K562 (cell line): ENCODE data around the gene CASKIN2. TPM values are rescaled to one million over a fixed set of nuclear protein-coding genes. Genes with fewer than 3 reads are reported as not detected.
A peak's percentile ranks its signal among the peaks of the same experiment; 100 is the strongest.

Source experiments
- EP400 ChIP-seq: fragments of 450-650 bp; IDR thresholded peaks from 2 replicates; pipeline ENCODE4 v1.6.1; 2017; ENCODE audit warnings: antibody characterized with exemption, mild to moderate bottlenecking, moderate library complexity
- HNRNPL ChIP-seq: fragments of 200-400 bp; formaldehyde crosslinking; IDR thresholded peaks from 2 replicates; pipeline ENCODE4 v1.6.1; 2017; ENCODE audit warnings: low read depth, mild to moderate bottlenecking, low read length
- IFI16 ChIP-seq: fragments of 250-450 bp; sonication (Bioruptor Pico); IDR thresholded peaks from 2 replicates; pipeline ENCODE4 v2.1.2; 2022; ENCODE audit warnings: mild to moderate bottlenecking, inconsistent platforms
- KDM2B ChIP-seq: fragments of 250-450 bp; sonication (Bioruptor Pico); IDR thresholded peaks from 2 replicates; pipeline ENCODE4 v1.8.0; 2021; ENCODE audit warnings: mild to moderate bottlenecking, moderate library complexity
- MECOM ChIP-seq: fragments of 250-450 bp; sonication (Bioruptor Pico); IDR thresholded peaks from 2 replicates; pipeline ENCODE4 v1.8.0; 2022; ENCODE audit warnings: inconsistent platforms
- MTA1 ChIP-seq: fragments of 450-650 bp; IDR thresholded peaks from 2 replicates; pipeline ENCODE4 v1.6.1; 2017; ENCODE audit warnings: borderline replicate concordance
- POLR2A ChIP-seq: fragments of 450-650 bp; conservative IDR thresholded peaks from 2 replicates; pipeline ENCODE4 v1.6.1; 2016
- POLR2AphosphoS2 ChIP-seq: IDR thresholded peaks from 2 replicates; pipeline ENCODE4 v1.6.1; 2012; ENCODE audit warnings: low read length, improper control_type of control experiment
- POU5F1 ChIP-seq: fragments of 150-350 bp; IDR thresholded peaks from 2 replicates; pipeline ENCODE4 v1.6.1; 2014; ENCODE audit warnings: borderline replicate concordance, low read length, low read depth, mild to moderate bottlenecking; ENCODE audit not compliant: partially characterized antibody
- PRPF4 ChIP-seq: fragments of 200-400 bp; formaldehyde crosslinking; IDR thresholded peaks from one replicate; pipeline ENCODE4 v1.6.1; 2017; ENCODE audit warnings: low read length, low read depth, mild to moderate bottlenecking; ENCODE audit not compliant: insufficient read depth, poor library complexity, severe bottlenecking
- RAD21 ChIP-seq, 2 experiments: fragments of 250-450 bp in 1 of 2; fragments of 450-650 bp in 1 of 2; sonication (Bioruptor Pico) in 1 of 2; formaldehyde crosslinking in 1 of 2; IDR thresholded peaks in 1 of 2; conservative IDR thresholded peaks in 1 of 2; 2 replicates each; pipeline versions ENCODE4 v1.4.0 to v1.8.0; 2020 to 2022; ENCODE audit warnings: mild to moderate bottlenecking in 2 of 2, moderate library complexity in 1 of 2
- TEAD2 ChIP-seq: fragments of 450-650 bp; IDR thresholded peaks from 2 replicates; pipeline ENCODE4 v1.6.1; 2016; ENCODE audit warnings: missing genetic modification characterization, control low read depth, missing compliant biosample characterization
- TRIM24 ChIP-seq, 2 experiments: fragments of 450-650 bp; IDR thresholded peaks; 2 replicates each; pipeline ENCODE4 v1.6.1; 2016
- YBX1 ChIP-seq: fragments of 450-650 bp; IDR thresholded peaks from 2 replicates; pipeline ENCODE4 v1.7.1; 2016; ENCODE audit warnings: mild to moderate bottlenecking
- ZC3H8 ChIP-seq: fragments of 450-650 bp; IDR thresholded peaks from 2 replicates; pipeline ENCODE4 v1.6.1; 2017
- ZEB2 ChIP-seq: fragments of 450-650 bp; IDR thresholded peaks from 2 replicates; pipeline ENCODE4 v1.6.1; 2016
- ZFX ChIP-seq: sonication (generic); formaldehyde crosslinking; IDR thresholded peaks from 2 replicates; pipeline ENCODE4 v1.8.0; 2022; ENCODE audit warnings: mild to moderate bottlenecking, missing genetic modification reagents, moderate library complexity
- polyA plus RNA-seq, 8 experiments: library from polyadenylated mRNA; depleted of rRNA in 4 of 8; stranded (reverse) in 5 of 8; unstranded in 3 of 8; fragments of >200 nt; fragmentation: Nextera tagmentation in 2 of 8; fragmentation: Illumina TruSeq in 1 of 8; extraction: Ambion mirVana in 2 of 8; extraction: Trizol in 1 of 8; gene quantifications; 2 replicates each; pipeline versions ENCODE4 v1.2.1 to v1.2.3, GENCODE V29; 2011 to 2014; ENCODE audit warnings: inconsistent platforms in 1 of 8, missing spikeins in 1 of 8
- total RNA-seq, 7 experiments: library from RNA; depleted of rRNA in 6 of 7; stranded (reverse); fragments of >200 nt in 6 of 7; fragmentation: Illumina TruSeq in 2 of 7; extraction: Trizol in 2 of 7; gene quantifications; 2 replicates each; pipeline versions ENCODE4 v1.2.1 to v1.2.3, GENCODE V29; 2011 to 2021; ENCODE audit warnings: low replicate concordance in 1 of 7
- TF ChIP-seq, protein P1 (sequence below): fragments of 250-450 bp; sonication (Bioruptor Pico); IDR thresholded peaks from 2 replicates; pipeline ENCODE4 v1.8.0; 2021; ENCODE audit warnings: mild to moderate bottlenecking, moderate library complexity
- TF ChIP-seq, protein P2 (sequence below): fragments of 200-800 bp; sonication (Bioruptor generic); IDR thresholded peaks from 2 replicates; pipeline ENCODE4 v1.6.1; 2017; ENCODE audit warnings: missing genetic modification characterization, missing compliant biosample characterization
- TF ChIP-seq, protein P3 (sequence below): sonication (generic); formaldehyde crosslinking; IDR thresholded peaks from 2 replicates; pipeline ENCODE4 v1.8.0; 2022; ENCODE audit warnings: mild to moderate bottlenecking, missing genetic modification reagents
- TF ChIP-seq, protein P4 (sequence below): fragments of 450-650 bp; formaldehyde crosslinking; IDR thresholded peaks from 2 replicates; pipeline ENCODE4 v1.4.0; 2020; ENCODE audit warnings: mild to moderate bottlenecking, moderate library complexity
- TF ChIP-seq, protein P5 (sequence below): IDR thresholded peaks from 2 replicates; pipeline ENCODE4 v1.6.1; 2012; ENCODE audit warnings: low read depth, low read length, improper control_type of control experiment, borderline replicate concordance

The CASKIN2 gene
- total and polyA plus RNA-seq, 9 of the 15 experiments (the other 6 are each of a cell fraction or from before 2014, with no cell fraction given): 0.01 to 12.2 (median 2.1) TPM

DNA sequence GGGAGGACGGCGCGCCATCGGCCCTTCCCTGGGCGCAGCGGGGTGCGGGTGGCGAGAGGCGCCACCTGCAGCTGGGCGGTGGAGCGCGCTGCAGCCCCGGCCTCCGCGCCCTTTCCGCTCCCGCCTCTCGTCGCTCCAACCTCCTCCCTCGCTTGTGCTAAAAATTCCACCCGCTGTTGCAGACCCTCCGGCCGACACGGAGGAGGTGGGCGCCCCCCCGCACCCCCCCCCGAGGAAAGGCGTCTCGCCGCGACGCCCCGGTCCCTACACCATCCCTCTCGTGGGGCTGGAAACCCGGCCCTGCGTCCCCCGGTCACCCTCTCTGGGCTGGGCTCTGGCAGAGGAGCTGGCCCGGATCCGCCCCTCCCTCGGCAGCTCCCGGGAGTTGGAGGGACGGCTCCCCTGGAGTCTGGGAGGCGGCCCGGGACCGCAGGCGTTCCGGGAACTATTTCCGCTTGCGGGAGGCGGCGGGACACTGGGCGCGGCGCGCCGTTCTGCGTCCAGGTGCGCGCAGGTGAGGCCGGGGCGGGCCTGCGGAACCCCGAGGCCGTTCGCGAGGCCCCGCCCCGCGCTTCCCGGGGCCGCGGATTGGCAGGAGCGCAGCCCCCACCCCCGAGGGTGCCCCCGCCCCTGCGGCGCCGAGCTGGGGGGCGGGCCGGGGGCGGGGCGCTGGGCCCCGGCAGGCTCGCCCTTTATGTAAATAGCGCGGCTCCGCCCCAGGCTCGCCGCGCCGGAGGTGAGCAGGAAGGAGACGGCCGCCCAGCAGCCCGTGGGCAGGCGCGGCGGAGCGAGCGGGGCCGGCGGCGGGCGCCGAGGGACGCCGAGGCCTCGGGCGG is 9.9 kb upstream of the CASKIN2 start, which contains the start of gene LLGL2 (continued):
- TF ChIP-seq, protein P1, sequence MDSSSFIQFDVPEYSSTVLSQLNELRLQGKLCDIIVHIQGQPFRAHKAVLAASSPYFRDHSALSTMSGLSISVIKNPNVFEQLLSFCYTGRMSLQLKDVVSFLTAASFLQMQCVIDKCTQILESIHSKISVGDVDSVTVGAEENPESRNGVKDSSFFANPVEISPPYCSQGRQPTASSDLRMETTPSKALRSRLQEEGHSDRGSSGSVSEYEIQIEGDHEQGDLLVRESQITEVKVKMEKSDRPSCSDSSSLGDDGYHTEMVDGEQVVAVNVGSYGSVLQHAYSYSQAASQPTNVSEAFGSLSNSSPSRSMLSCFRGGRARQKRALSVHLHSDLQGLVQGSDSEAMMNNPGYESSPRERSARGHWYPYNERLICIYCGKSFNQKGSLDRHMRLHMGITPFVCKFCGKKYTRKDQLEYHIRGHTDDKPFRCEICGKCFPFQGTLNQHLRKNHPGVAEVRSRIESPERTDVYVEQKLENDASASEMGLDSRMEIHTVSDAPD (CRISPR knock-in tag): no peak
- peak; percentile 20; the same call in 1 of the 2 replicates for TF ChIP-seq ZFX (CRISPR knock-in tag)
- no peak for TF ChIP-seq POU5F1
- TF ChIP-seq KDM2B (CRISPR knock-in tag): peak; percentile 56; the same call in 1 of the 2 replicates
- no peak for TF ChIP-seq IFI16 (CRISPR knock-in tag)
- TF ChIP-seq, protein P2, sequence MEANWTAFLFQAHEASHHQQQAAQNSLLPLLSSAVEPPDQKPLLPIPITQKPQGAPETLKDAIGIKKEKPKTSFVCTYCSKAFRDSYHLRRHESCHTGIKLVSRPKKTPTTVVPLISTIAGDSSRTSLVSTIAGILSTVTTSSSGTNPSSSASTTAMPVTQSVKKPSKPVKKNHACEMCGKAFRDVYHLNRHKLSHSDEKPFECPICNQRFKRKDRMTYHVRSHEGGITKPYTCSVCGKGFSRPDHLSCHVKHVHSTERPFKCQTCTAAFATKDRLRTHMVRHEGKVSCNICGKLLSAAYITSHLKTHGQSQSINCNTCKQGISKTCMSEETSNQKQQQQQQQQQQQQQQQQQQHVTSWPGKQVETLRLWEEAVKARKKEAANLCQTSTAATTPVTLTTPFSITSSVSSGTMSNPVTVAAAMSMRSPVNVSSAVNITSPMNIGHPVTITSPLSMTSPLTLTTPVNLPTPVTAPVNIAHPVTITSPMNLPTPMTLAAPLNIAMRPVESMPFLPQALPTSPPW (CRISPR knock-in tag): peak; percentile 96
- TF ChIP-seq ZC3H8: no peak
- TF ChIP-seq TRIM24 (IDR thresholded peaks at IDR 0.05): peak in 1 of 2 experiments; percentile 16; a peak in 1 of 4 replicates
- TF ChIP-seq HNRNPL: peak; percentile 75; the same call in 1 of the 2 replicates
- TF ChIP-seq MECOM (CRISPR knock-in tag): no peak
- TF ChIP-seq RAD21 (CRISPR knock-in tag; conservative IDR thresholded peaks at IDR 0.05 in 1 of 2, IDR thresholded peaks at IDR 0.05 in 1 of 2): peak; percentile 47 to 64
- TF ChIP-seq POLR2A: peak; percentile 53
- no peak for TF ChIP-seq MTA1
- TF ChIP-seq ZEB2: peak; percentile 94
- TF ChIP-seq, protein P3, sequence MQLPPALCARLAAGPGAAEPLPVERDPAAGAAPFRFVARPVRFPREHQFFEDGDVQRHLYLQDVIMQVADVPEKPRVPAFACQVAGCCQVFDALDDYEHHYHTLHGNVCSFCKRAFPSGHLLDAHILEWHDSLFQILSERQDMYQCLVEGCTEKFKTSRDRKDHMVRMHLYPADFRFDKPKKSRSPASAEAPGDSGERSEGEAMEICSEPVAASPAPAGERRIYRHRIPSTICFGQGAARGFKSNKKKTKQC (CRISPR knock-in tag): no peak
- TF ChIP-seq, protein P4, sequence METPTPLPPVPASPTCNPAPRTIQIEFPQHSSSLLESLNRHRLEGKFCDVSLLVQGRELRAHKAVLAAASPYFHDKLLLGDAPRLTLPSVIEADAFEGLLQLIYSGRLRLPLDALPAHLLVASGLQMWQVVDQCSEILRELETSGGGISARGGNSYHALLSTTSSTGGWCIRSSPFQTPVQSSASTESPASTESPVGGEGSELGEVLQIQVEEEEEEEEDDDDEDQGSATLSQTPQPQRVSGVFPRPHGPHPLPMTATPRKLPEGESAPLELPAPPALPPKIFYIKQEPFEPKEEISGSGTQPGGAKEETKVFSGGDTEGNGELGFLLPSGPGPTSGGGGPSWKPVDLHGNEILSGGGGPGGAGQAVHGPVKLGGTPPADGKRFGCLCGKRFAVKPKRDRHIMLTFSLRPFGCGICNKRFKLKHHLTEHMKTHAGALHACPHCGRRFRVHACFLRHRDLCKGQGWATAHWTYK (CRISPR knock-in tag): 0 out of 2 replicates have a peak, but pooled peaks have one; percentile 71
- no peak for TF ChIP-seq PRPF4
- TF ChIP-seq TEAD2 (tag): no peak
- TF ChIP-seq POLR2AphosphoS2: no peak
- TF ChIP-seq EP400: no peak; the same call in 1 of the 2 replicates
- no peak for TF ChIP-seq YBX1
- TF ChIP-seq, protein P5, sequence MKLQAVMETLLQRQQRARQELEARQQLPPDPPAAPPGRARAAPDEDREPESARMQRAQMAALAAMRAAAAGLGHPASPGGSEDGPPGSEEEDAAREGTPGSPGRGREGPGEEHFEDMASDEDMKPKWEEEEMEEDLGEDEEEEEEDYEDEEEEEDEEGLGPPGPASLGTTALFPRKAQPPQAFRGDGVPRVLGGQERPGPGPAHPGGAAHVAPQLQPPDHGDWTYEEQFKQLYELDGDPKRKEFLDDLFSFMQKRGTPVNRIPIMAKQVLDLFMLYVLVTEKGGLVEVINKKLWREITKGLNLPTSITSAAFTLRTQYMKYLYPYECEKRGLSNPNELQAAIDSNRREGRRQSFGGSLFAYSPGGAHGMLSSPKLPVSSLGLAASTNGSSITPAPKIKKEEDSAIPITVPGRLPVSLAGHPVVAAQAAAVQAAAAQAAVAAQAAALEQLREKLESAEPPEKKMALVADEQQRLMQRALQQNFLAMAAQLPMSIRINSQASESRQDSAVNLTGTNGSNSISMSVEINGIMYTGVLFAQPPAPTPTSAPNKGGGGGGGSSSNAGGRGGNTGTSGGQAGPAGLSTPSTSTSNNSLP: no peak
